CD4-positive, alpha-beta T cell treated with Interleukin-17A for 1 hour (primary cell): ENCODE results near the gene SHPK.

ENCODE experiments used
- DNase-seq: peaks from one replicate; pipeline ENCODE4 v3.0.0-alpha.2; 2020

The SHPK gene, protein sequence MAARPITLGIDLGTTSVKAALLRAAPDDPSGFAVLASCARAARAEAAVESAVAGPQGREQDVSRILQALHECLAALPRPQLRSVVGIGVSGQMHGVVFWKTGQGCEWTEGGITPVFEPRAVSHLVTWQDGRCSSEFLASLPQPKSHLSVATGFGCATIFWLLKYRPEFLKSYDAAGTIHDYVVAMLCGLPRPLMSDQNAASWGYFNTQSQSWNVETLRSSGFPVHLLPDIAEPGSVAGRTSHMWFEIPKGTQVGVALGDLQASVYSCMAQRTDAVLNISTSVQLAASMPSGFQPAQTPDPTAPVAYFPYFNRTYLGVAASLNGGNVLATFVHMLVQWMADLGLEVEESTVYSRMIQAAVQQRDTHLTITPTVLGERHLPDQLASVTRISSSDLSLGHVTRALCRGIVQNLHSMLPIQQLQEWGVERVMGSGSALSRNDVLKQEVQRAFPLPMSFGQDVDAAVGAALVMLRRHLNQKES

DNA sequence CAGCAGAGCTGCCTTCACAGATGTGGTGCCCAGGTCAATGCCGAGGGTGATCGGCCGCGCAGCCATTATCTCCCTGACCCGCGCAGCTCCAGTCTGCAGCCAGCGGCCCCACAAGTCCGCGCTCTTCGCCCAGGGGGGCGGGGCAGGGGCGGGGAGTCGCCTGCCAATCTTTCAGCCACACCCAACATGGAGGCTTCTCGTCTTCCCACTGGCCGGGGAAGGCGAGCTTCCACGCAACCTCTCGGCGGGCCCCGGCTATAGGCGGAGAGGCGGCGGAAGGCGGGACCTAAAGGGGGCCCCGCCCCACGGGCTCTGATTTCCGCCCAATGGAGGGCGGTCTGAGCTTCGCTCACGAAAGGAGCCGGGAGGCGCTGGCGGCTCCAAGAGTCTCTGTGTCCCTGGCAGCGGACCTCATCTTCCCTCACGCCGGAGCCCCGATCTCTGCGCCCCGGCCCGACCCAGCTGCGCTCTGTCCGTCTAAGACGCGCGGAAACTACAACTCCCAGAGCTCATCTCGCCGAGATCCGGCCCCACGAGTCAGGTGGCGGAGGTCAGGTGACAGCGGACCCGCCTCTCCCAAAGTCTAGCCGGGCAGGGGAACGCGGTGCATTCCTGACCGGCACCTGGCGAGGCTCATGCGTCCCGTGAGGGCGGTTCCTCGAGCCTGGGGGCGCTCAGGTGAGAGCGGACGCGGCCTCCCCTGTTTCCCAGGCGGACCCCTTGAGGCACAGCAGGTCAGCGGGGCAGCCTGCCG, at the start of gene SHPK, which contains the start of gene CTNS:
Gene SHPK, minus strand, starts transcription at position 97 of the 754 bp plus-strand sequence. Its CDS starts 31 bp downstream, at position 66.
Gene CTNS, plus strand, starts transcription at position 607 of the 754 bp plus-strand sequence. CDS start 3,447 bp downstream, outside the sequence.
- DNase-seq = peak; percentile 95

DNA sequence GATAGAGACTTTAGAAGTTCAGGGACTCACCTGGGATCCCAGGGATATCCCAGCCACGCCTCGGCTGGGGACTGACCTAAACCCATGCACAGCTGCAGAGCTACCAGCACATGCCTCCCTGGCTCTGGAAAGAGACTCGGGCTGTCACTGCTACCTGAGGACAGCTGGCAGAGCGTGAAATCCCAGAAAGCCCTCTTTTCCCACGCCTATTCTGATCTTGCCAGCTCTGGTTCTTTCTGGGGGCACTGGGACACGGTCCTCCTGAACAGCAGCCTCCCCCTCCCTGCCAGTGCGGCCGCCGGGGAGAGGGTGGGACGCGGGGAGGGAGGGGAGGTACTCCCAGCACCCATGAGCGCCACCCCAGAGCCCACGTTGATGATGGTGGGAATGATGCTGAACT, 49.1 kb upstream of the SHPK start:
- DNase-seq = no peak

DNA sequence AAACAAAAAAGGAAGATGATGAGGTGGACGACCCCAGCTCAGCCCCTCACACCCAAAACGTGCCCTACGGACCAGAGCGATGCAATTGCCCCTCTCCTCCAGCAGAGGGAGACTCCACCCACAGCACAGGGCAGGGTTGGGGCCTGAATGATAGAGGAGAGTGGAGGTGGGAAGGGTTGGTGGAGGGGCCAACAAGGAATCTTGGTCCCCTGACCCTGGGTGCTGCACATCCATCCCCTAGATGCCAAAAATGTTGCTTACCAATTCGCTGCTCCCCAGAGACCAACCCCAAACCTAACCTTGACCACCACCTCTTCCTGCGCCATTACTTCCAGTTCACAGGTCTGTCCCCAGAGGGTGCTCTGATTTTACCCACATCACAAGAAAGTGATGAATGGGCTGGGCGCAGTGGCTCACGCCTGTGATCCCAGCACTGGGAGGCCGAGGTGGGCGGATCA, 47.0 kb upstream of the SHPK start:
- peak; percentile 70 for DNase-seq

DNA sequence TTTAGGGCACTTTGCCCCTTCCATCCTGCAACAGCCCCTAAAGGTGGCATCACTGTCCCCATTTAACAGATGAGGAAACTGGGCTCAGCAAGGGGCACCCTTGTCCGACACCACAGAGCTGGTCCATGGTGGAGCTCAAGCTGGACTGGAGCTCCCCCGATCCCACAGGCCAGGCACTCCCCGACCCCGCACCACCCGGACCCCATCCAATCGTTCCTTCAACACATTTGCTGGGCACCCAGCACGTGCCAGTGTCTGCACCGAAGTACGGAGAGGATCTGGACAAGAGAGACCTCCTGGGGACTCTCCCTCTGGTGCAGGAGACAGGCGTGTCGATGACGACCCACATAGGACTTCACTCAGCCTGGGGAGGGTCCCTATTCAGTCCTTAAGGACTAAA, 46.0 kb upstream of the SHPK start:
- DNase-seq = no peak

DNA sequence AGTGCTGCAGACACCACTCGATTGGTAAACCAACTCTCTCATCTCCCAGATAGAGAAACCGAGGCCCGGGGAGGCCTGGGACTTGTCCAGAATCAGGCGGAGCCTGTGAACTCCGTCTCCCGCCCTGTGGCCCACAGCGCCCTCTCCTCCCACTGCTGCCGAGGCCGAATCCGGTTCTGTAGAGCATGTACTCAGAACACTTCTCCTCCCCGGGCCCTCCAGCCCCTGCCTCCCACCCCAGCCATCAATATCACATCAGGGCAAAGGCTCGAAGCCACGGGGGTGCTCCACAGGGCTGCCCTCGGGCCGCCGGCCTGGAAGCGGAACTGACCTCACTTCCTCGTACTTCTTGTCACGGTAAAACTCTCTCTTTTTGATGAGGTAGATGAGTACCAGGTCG, 45.5 kb upstream of the SHPK start:
- DNase-seq = no peak

DNA sequence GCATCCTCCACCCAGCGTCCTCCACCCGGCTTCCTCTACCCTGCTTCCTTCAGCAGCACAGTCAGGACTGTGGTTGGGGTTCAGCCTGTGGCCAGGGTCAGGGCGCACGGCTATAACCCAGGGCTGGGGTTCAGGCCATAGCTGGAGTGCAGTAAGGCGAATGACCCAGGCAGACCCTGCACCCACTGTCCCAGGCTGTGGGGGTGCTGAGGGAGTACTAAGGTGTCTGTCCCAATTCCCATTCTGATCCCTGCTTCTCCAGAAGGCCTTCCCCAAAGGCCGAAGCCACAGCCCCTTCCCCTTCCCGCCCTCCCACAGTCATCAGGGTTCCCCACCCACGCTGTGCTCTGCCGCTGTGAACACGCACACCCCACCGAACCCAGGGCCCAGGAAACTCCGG, 45.0 kb upstream of the SHPK start:
- no peak for DNase-seq

DNA sequence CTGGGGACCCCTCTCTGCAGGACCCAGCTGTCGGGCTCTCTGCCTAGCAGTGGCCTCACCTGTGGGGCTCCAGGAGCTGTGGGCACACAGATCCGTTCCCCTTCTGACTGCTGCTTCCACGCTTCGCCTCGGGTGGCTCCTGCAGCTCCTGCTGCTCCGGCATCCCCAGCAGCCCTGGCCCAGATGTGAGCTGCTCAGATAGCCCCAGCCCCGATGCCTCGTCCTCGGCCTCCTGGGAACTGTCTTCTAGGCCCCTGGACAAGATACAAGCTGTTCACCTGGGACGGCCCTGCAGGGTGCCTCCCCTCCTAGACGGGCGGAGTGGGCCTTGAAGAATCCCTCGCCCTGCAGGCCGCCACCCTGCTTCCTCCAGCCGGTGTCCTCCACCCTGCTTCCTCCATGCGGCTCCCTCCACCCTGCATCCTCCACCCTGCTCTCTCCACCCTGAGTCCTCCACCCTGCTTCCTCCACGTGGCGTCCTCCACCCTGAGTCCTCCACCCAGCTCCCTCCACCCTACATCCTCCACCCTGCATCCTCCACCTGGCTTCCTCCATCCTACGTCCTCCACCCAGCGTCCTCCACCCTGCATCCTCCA, 43.6 kb upstream of the SHPK start:
- no peak for DNase-seq

DNA sequence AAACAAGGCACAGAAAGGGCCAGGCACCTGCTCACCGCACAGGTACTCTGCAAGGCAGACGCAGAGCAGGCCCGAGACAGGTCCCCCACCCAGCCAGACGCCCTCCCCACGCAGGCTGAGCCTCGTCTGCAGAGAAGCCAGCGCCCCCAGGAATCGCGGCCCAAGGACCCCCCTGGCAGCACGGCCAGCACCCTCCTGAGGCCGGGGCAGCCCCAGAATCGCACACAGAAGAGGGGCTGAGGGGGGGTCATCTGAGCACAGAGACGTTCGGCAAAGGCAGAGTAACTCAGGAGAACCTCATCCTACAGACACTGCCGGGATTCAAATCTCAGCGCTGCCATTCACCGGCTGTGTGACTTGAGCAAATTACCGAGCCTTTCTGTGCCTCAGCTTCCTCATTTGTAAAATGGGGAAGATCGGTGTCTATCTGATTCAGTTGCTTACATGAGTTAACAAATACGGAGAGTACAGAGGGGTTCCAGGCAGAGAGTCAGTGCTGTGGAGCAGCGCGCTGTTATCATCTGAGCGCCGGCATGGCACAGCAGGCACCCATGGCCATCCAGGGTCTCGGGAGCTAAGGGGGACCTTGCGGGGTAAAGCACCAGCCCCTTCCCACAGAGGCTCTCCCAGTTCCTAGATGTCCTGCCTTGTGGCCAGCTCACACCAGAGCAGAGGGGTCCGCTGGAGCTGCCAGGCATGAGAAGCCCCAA, 42.9 kb upstream of the SHPK start:
- no peak for DNase-seq

DNA sequence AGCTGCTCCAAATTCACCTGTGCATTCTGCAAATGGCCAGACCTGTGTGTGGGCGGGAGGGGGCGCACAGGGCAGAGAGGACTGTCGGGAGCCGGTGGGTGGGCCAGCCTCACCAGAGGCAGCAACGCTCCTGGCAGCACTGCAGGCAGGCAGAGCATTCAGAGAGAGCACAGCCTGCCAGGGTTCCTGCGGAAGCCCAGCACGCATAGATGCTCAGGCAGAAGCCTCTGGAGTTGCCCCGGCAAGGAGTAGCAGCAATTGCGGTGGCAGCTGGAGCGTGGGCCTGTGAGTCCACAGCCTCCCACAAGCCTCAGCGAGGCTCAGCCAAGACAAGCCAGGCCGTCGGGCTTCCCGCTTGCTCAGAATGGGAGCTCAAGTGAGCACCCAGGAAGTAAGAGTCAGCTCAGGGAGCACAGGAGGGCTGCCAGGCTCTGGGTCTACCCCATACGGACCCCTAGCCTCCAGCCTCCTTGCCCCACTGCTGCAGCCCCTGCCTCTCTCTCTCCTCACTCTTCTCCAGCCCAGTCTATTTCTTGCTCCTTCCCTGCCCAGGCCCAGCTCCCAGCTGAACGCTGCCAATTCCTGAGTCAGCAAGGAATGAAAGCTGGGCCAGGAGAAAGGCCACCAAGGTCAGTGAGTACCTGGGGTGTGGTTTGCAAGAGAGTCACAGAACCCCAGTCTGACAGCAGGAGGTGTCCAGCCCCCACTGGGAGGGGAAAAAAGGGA, 42.2 kb upstream of the SHPK start:
- no peak for DNase-seq

DNA sequence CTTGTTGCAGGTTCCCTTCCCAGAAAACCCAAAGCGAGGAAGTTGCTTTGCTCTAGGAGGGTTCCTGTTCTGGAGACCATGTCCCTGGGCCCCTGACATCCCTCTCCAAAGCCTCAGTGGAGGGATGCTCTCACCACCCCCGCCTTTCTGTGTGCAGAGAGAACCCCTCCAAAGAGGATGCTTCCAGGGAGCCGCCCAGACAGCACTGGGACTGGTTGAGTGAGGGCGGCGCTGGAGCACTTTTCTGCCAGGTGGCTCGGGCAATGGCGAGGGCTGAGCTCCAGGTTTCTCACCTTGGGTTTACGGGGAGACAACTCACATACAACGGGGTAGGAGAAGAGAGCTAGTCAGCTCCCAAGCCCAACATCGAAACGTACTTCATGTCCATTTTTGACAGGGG, 39.8 kb upstream of the SHPK start:
- DNase-seq = no peak

DNA sequence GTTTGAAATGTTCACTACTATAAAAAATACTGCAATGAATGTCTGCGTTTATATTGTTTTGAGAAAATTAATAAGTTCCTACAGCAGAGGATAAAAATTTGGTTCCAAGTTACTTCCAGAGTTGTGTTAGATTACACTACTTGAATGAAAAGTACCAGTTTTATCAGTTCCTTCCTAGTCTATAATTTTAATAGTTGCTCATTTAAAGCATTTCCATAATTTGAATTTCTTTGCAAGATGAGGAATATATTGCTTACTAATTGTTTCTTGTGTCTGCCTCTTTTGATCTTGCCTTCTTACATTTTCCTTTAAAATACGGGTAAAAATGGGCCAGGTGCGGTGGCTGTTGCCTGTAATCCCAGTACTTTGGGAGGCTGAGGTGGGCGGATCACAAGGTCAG, 36.5 kb upstream of the SHPK start:
- DNase-seq = no peak

DNA sequence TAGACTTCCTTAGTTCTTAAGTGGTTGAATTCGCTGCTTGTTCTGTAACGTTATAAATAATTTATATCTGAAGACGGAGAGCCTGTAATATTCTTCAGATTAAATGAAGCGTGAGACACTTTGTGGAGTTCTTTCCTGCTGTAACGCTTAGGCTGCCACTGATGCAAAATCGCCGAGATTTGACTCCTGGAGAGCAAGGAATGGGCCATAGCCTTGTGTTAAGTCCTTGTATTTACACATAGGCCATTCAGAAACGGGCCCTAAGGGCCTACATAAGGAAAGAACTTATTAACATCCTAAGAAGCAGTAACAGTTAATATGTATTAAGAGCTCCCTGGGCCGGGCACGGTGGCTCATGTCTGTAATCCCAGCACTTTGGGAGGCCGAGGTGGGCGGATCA, 33.5 kb upstream of the SHPK start:
- DNase-seq = no peak

DNA sequence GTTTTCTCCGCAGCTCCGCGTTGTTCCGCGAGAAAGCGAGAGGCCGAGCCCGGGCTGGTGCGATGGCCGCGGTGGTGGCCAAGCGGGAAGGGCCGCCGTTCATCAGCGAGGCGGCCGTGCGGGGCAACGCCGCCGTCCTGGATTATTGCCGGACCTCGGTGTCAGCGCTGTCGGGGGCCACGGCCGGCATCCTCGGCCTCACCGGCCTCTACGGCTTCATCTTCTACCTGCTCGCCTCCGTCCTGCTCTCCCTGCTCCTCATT, 33.0 kb upstream of the SHPK start:
- no peak for DNase-seq

DNA sequence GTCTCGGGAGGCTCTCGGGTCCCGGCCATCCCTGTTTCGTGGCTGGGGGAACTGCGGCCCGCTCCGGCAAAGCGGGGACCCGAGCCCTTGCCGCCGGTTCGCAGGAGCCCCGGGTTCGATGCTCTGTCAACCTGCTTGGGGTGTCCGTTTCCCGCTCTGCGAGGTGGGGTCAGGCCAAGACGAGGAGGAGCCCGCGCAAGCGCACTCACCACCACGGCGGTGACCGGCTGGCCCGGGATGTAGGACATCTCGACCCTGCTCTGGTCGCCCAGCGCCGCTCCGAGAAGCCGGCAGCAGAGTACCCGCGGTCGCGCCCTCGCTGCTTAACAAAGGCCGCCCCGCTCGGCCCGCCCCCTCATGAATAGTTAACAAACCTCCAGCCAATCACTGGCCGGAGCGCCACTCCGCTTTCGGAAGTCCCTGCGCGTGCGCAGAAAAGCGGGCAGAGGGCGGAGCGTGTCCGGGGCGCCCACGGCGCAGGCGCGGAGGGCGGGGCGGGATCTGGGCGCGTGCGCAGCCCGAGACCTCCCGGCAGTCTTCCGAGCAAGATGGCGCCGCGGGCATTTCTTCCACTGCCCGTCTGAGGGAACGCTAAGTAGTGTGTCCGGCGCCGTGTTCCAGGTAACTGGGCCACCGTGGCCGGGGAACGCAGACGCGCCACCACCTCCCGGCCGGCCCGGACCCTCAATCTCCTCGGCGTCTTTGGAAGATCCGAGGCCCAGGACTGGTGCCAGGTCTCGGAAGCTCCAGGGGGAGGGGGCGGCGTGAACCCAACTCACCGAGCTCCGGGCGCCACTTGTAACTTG, 32.4 kb upstream of the SHPK start, which contains the start of the genes EMC6 and TAX1BP3:
Gene EMC6, plus strand, starts transcription at position 534 of the 806 bp plus-strand sequence. CDS start 335 bp downstream, outside the sequence.
Gene TAX1BP3, minus strand, starts transcription at position 300 of the 806 bp plus-strand sequence. Its CDS starts 52 bp downstream, at position 248.
- peak; percentile 98 for DNase-seq

DNA sequence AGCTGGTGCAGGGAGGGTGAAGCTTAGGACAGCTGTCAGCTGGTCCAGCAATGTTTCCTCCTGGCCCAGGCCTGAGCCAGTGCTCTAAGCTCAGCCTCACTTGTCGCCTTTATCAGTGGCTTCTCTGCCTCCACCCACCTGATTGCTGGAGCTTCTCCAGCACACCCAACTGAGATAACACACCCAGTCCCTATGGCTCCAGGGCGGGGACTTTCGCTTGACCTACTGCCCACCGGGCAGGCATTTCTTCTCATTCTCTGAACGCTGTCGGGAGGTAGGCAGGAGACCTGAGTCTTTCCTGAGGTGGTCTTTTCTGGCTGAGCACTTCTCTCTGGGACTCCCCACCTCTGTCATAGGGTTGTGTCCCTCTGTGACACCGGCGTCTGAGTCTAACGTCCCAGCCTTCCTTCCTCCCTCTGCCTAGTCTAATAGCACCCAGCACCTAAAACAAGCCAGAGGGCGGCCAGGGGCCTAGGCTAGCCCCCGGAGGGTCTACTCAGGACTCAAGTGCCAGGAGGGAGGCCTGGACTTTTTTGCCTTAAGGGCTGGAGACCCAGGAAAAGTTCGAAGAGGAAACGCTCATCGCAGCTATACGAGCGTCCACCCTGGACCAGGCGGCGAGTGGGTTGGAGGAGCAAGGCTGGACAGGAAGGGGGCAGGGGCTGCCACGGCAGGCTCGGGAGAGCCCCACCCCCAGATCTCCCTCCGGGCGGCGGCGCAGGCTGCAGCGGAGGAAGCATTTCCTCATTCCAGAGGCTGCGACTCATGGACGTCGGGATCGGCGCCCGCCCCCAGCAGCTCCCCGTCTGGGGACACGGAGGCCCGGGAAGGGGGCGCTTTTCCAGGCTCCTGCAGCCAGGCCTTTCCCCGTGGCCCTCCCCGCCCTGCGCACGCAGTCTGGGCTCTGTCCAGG, 31.6 kb upstream of the SHPK start:
- DNase-seq = no peak

DNA sequence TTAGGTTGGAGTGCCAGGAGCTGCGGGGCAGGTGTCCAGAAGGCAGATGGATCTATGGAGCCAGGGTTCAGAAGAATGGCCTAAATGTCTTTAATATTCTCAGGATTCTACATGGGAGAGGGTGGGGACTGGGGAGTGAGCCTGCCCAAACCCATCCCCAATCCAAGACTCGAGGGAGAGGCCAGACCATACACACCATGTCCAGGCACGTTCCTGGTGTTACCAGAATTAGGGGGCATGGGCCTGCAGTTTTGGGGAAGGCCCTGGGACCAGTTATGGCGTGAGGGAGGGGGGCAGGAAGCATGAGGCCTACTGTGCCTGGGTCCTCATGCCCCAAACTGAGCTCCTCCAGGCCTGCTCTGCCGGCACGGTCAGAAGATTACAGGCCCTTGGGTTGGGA, 30.5 kb upstream of the SHPK start:
- DNase-seq = no peak

DNA sequence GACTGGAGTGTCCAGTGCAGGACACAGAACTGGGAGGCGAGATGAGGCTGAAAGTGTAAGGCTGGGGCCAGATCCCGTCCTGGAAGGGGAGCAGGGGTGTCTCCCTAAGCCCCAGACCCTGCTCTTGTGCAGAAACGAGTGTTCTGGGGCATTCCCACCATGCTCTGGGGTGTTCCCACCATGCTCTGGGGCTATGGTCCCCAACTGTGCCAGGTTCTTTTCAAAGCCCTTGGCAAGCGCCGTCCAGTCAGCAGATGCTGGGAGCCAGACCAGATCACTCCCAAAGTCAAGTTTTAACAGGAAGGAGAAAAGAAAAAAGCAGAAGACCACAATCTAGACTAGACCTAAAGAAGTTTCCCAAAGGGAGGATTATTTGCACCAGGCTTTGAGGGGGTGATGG, 29.8 kb upstream of the SHPK start:
- no peak for DNase-seq

DNA sequence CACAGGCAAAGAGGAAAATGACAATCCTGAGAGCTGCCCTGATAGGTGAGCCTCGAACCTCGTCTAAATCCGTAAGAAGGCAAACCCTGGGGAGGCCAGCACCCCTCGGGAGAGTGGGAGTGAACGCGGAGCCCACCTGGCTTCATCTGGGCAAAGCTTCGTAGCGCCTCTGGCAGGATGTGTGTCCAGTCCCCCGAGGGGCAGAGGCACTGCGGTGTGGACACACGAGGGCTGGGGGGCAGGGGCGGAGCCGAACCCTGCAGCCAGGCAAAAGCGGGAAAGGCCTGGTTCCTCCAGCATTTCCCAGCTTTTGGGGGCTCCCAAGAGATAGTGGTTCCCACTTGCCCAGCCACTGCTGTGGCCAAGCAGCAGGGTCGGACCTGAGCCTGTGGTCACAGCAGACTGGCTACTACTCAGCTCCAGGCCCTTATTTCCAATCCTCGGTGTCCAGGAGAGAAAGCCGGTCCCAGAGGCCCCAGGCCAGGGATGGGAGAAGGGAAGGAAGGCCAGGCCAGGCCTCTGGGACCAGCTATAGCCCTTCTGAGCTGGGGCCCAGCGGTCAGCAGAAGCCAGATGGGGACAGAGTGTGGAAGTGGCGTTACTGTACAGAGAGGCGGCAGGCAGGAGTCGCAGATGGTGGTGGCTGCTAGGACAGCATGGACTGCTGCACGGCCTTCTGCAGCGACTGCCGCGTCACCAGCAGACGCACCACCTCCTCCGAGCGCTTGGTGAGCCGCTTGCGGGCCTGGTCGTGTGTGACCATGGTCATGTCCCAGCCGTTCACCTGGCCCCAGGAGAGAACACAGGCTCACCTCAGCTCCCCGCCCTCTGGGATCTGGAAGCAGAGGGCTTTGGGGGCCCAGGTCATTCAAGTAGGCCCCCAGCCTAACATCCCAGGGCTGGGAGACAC, 27.3 kb upstream of the SHPK start:
- no peak for DNase-seq

DNA sequence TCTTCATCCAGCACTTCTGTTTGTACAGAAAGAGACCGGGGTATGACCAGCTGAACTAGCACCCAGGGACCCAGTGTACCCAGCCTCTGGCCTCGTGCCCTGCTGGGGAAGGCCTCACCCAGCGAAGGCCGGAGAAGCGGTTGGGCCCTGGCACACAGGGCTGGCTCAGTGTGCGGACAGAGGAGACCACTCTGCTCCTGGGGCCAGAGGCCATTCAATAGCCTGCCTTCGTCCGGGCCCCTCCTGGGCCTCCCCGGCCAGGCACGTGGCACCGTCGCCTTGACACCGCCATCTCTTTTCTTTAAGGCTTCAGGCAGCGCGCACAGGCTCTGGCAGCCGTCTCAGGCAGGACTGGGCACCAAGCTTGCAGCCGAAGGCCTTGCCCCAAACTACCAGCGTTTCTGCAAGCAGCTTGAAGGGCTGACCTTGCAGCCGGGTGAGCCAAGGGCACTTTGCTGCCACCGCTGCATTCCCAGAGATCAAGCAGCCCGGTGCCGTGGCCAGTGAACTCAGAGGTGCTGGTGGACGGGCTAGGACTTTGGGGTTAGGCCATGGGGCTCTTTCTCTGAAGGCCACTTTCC, 24.4 kb upstream of the SHPK start:
- DNase-seq = no peak
